HG02623 (cell line): ENCODE data around the gene GPNMB.
A peak's percentile ranks its signal among the peaks of the same experiment; 100 is the strongest.
"Not testable (repeated sequence)": the region's sequence is repeated elsewhere in the genome, so short reads cannot be mapped to it uniquely, and the experiment has no call there.

Experiments used
- ATAC-seq: cut with Tn5 transposase; IDR thresholded peaks from one replicate; pipeline ENCODE4 v1.9.1; 2021; ENCODE audit warnings: moderate library complexity; ENCODE audit not compliant: unreplicated experiment

The GPNMB gene

DNA sequence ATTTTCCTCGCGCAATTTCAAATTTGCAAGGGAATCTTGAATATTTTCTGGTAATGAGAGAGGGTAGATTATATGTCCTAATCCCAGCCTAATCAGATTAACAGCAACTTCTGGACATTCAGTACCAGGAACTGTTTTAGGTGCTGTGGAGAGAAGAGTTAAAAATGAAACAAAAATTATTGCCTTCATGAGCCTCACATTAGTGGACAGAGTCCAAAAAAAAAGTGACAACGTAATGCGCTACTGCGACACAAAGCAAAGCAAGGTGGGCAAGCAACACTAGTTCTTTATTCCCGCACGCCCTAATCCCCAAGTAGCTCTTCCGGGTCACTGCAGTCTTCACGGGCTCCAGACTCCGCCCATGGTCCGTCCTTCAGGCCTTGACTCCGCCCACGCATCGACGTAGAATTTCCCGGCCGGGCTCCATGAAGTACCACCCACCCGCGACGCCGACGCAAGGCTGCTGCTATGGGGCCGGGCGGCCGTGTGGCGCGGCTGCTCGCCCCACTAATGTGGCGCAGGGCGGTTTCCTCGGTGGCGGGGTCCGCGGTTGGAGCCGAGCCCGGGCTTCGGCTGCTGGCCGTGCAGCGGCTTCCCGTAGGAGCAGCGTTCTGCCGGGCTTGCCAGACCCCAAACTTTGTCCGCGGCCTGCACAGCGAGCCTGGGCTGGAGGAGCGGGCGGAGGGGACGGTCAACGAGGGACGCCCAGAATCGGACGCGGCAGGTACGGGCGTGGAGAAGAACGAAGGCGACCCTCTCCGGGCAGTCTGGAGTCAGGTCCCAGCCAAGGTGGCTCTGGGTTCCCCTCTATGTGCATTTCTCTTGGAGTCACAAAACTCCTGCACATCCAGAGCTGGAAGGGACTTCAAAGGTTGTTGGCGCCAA, 52.6 kb downstream of the GPNMB start, which contains the start of gene MALSU1:
TSS of gene MALSU1 (plus strand) at position 455 of the 885 bp plus-strand sequence. CDS start at position 469, 14 bp downstream.
- ATAC-seq: peak; percentile 98

- ATAC-seq: no peak
These were observed 53.3 kb downstream of the GPNMB start for GRCh38 chr7:23299770-23300300.

DNA sequence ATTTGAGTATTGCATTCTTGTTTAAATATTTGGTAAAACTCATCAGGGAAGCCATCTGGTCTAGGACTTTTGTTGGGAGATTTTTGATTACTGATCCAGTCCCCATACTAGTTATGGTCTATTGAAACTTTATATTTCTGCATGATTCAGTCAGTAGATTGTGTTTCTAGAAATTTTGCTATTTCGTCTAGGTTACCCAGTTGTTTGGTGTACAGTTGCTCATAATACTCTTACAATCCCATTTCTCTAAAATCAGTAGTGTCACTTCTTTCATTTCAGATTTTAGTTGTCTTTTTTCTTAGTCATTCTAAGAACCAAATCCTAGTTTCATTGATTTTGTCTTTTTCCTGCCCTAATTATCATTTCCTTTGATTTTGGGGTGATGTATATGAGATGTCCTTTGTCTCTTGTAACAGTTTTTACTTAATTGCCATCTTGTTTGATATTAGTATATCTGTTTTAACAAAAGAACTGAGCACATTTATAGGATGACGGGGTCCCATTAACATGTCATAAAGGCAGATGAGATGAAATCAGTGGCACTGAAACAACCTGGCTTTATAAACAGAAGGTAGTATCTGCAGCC, 60.5 kb downstream of the GPNMB start:
- ATAC-seq: no peak

DNA sequence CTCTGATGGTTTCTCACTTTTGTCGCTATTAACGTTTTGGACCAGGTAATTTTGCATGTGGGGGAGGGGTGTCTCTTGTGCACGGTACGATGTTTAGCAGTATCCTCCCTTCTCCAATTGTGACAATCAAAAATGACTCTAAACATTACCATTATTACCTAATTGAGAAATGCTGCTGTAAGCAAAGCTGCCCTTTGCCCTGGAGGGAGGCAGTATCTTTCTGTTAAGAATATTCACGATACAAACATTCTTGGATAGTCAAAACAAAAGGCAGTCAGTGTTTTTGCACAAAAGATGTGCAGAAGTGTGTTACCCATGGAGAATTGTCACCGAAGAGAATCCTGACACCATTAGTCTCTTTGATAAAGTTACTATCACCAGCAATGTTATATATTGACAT, 62.2 kb downstream of the GPNMB start:
- ATAC-seq: no peak

DNA sequence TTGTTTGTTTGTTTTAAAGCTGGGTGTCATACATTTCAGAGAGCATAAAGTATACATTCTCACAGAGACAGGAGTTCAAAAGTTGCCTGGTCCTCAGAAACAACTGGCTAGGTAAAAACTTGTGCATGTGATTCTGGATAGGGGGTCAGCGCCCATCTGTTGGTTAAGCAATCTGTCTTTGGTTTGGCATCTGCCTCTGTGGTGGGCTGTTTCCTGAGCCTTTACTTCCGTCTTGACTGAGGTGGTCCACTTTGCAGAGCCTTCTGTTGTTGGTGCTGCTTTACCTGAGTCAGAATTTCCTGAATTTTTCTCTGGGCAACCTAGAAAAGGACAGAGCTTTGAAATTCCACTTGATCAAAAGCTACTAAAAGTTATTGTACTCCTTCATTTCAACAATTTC, 65.6 kb downstream of the GPNMB start:
- not testable (repeated sequence) for ATAC-seq

DNA sequence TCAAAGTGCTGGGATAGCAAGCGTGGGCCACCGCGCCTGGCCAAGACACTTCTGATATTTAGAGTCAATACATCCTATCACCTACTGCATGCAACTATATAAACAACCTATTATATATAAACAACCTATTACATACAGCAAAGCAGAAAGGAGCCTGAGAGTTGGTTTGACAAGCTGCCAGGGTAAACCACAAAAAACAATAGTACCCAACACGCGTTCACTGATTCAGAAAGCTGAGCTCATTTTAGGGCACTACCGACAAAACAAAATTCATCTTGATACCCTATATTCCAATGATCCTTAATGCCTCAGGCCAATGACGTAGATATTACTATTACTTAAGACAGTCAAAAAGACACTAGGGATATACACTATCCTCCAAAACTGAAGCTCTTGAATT, 68.8 kb downstream of the GPNMB start:
- no peak for ATAC-seq
